Duodenal mucosa (tissue), 2 donors: ENCODE data around the gene ALDH4A1.

ENCODE experiments used
- H3K27ac ChIP-seq: one replicate; pipeline ENCODE4 v1.7.0; 2013; ENCODE audit warnings: low read depth, low read length
- H3K27me3 ChIP-seq, 2 donors: one replicate each; pipeline ENCODE4 v1.7.0; 2013; ENCODE audit warnings: low read length in 2 of 2, control low read depth in 1 of 2; ENCODE audit not compliant: insufficient read depth in 2 of 2, control insufficient read depth in 1 of 2
- H3K36me3 ChIP-seq, 2 donors: one replicate each; pipeline ENCODE4 v1.7.0; 2013; ENCODE audit warnings: low read length in 2 of 2, control low read depth in 1 of 2; ENCODE audit not compliant: insufficient read depth in 2 of 2, control insufficient read depth in 1 of 2
- H3K4me1 ChIP-seq, 2 donors: one replicate each; pipeline ENCODE4 v1.7.0; 2013; ENCODE audit warnings: low read length in 2 of 2, control low read depth in 1 of 2; ENCODE audit not compliant: insufficient read depth in 2 of 2, control insufficient read depth in 1 of 2
- H3K4me3 ChIP-seq, 2 donors: one replicate each; pipeline ENCODE4 v1.7.0; 2013; ENCODE audit warnings: low read length in 2 of 2, low read depth in 1 of 2
- H3K9ac ChIP-seq, 2 donors: one replicate each; pipeline ENCODE4 v1.7.0; 2013; ENCODE audit warnings: low read length in 2 of 2, low read depth in 1 of 2
- H3K9me3 ChIP-seq, 2 donors: one replicate each; pipeline ENCODE4 v1.7.0; 2013; ENCODE audit warnings: low read length in 2 of 2, control low read depth in 1 of 2; ENCODE audit not compliant: control insufficient read depth in 1 of 2

ALDH4A1 gene

DNA sequence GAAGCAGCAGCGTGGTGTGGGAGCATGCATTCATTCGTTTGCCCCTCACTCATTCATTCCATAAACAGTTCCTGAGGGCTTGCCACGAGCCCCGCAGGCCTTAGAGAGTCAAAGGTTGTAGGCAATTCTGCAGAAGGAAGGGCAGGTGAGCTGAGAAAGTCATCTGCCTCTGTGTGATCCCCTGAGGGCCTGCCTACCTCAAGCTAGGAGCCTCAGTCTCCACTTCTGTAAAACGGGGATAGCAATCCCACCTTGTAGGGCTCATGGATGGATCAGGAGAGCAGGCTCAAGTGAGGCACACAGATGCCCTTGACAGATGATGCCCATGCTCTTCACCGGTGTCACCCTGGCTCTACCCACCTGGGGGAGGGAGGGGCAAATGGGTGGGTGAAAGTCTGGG, 26.6 kb upstream of the ALDH4A1 start:
- no peak overlapping the region for H3K9ac ChIP-seq
- H3K4me3 ChIP-seq: no peak overlapping the region
- no peaks in the 10 kb centered on the region for H3K27me3 ChIP-seq
- no peaks in the 10 kb centered on the region for H3K9me3 ChIP-seq
- H3K36me3 ChIP-seq: no peaks in the 10 kb centered on the region
- H3K27ac ChIP-seq: no peak overlapping the region
- H3K4me1 ChIP-seq: peaks cover 20 to 43% of the 10 kb centered on the region in 2 donors

DNA sequence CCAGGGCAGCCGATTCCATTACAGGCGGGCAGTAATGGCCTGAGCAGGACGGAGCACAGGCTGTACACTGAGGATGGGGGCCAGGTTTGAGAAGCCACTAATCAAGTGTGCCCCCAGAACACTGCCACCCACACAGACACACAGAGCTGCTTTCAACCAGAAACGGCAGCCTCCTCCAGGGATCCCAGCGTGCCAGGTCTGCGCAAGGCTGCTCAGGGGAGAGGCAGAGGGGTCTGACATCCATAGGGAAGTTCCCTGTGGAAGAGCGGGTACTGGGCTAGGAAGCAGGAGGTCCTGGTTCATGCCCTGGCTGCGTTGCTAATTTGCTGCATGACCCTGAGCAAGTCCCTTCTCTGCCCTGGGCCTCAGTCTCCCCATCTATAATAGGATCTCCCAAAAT, 26.1 kb upstream of the ALDH4A1 start:
- Histone ChIP-seq H3K27me3 (no peaks in the 10 kb centered on the region), H3K36me3 (no peaks in the 10 kb centered on the region), H3K27ac (no peak overlapping the region), H3K9ac (no peak overlapping the region), H3K4me1 (peaks cover 20 to 49% of the 10 kb centered on the region in 2 donors), H3K4me3 (no peak overlapping the region), H3K9me3 (no peaks in the 10 kb centered on the region)

- Histone ChIP-seq H3K27me3 (no peaks in the 10 kb centered on the region), H3K4me1 (peaks cover 22 to 50% of the 10 kb centered on the region in 2 donors), H3K9me3 (no peaks in the 10 kb centered on the region), H3K36me3 (no peaks in the 10 kb centered on the region), H3K9ac (no peak overlapping the region), H3K4me3 (peak overlapping the region; percentile 7 to 38), H3K27ac (no peak overlapping the region)
Measured at GRCh38 chr1:18927654-18928272, 25.4 kb upstream of the ALDH4A1 start.

GRCh38 chr1:18927082-18927653, 24.8 kb upstream of the ALDH4A1 start:
- Histone ChIP-seq H3K27me3 (no peaks in the 10 kb centered on the region), H3K4me3 (peak overlapping the region; percentile 38), H3K36me3 (no peaks in the 10 kb centered on the region), H3K9me3 (no peaks in the 10 kb centered on the region), H3K27ac (peak overlapping the region; percentile 58), H3K9ac (peak overlapping the region; percentile 29 to 57), H3K4me1 (peaks cover 24 to 53% of the 10 kb centered on the region in 2 donors)

- H3K4me1 ChIP-seq: peaks cover 24 to 53% of the 10 kb centered on the region in 2 donors
- H3K9me3 ChIP-seq: no peaks in the 10 kb centered on the region
- H3K4me3 ChIP-seq: peak overlapping the region; percentile 38
- no peaks in the 10 kb centered on the region for H3K27me3 ChIP-seq
- H3K9ac ChIP-seq: peak overlapping the region; percentile 29 to 57
- peak overlapping the region; percentile 74 for H3K27ac ChIP-seq
- no peaks in the 10 kb centered on the region for H3K36me3 ChIP-seq
Measured at GRCh38 chr1:18926315-18927081, 24.1 kb upstream of the ALDH4A1 start.

GRCh38 chr1:18925279-18925678, 22.9 kb upstream of the ALDH4A1 start:
- Histone ChIP-seq H3K27me3 (no peaks in the 10 kb centered on the region), H3K4me1 (peaks cover 24 to 53% of the 10 kb centered on the region in 2 donors), H3K36me3 (no peaks in the 10 kb centered on the region), H3K27ac (no peak overlapping the region), H3K9ac (no peak overlapping the region), H3K9me3 (no peaks in the 10 kb centered on the region), H3K4me3 (no peak overlapping the region)

DNA sequence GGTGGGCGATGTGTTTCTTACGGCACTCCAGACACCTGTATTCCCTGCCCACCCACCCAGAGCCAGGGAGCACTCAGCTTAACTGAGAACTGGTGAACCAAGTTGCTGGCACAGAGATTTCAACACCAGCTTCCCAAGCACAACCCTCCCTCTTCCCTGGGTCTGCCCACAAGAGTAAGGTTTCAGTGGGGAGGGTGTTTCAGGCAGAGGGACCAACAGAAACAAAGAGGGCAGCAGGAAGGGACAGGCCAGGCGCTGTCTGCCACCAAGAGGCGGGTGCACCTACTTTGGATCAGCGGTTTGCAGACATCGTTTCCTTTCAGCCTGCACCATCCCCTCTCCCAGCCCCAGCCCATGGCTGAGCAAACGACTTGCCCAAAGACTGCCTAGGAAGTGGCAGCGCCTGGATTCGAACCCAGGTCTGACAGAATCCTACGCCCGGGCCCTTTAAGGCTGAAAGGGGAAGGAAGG, 21.9 kb upstream of the ALDH4A1 start:
- H3K4me3 ChIP-seq: no peak overlapping the region
- no peaks in the 10 kb centered on the region for H3K27me3 ChIP-seq
- H3K4me1 ChIP-seq: peaks cover 18 to 51% of the 10 kb centered on the region in 2 donors
- no peak overlapping the region for H3K27ac ChIP-seq
- H3K9me3 ChIP-seq: no peaks in the 10 kb centered on the region
- no peak overlapping the region for H3K9ac ChIP-seq
- H3K36me3 ChIP-seq: no peaks in the 10 kb centered on the region

- Histone ChIP-seq H3K9ac (no peak overlapping the region), H3K4me3 (no peak overlapping the region), H3K9me3 (no peaks in the 10 kb centered on the region), H3K27ac (no peak overlapping the region), H3K27me3 (no peaks in the 10 kb centered on the region), H3K4me1 (peaks cover 17 to 47% of the 10 kb centered on the region in 2 donors), H3K36me3 (no peaks in the 10 kb centered on the region)
Measured at GRCh38 chr1:18923756-18924211, 21.4 kb upstream of the ALDH4A1 start.

GRCh38 chr1:18922848-18923755, 20.7 kb upstream of the ALDH4A1 start:
- Histone ChIP-seq H3K9ac (no peak overlapping the region), H3K27ac (peak overlapping the region; percentile 58), H3K4me1 (peaks cover 14 to 40% of the 10 kb centered on the region in 2 donors), H3K36me3 (no peaks in the 10 kb centered on the region), H3K9me3 (no peaks in the 10 kb centered on the region), H3K27me3 (no peaks in the 10 kb centered on the region), H3K4me3 (no peak overlapping the region)
